NCI-H82 treated with DMSO at 0.1 percent for 48 hours (cell line): ENCODE measurements around the gene SPINK8.
"Not testable (repeated sequence)": the region's sequence is repeated elsewhere in the genome, so short reads cannot be mapped to it uniquely, and the experiment has no call there.

Experiments
- DNase-seq: peaks from one replicate; lab custom pipeline; 2025; ENCODE audit not compliant: unreplicated experiment; lab: John Stamatoyannopoulos, UW

Gene SPINK8

DNA sequence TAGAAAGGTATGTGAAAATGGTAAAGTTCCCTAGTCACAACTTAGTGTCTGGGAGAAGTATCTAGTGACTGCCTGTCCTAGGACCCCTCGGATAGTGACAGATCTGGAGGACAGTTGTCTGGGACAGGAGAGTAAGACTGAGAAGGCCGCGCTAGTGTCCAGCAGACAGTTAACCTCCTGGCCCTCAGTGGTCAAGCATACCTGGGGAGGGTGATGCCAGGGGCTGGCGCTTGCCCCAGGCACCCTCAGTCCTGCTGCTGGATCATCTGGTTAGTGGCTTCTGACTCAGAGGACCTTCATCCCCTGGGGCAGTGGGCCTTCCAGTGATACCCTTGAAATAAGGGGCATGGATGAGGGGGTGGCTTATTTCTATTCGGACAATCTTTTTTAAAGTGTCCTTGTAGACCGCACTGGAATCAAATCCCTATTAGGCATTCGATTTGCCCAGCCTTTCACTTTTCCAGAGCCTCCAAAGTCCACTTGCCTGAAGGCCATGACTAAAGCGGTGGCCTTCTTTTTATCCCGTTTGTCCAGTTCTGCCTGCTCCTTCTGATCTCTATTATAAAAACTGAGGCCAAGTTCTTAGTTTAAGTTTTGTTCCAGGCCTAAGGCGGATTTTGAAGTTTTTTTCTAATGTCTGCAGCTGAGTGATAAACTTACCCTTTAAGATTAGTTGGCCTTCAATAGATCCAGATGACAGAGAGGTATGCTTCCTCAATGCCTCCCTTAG lies 1.6 kb downstream of the SPINK8 start:
- DNase-seq, result not testable (repeated sequence)

DNA sequence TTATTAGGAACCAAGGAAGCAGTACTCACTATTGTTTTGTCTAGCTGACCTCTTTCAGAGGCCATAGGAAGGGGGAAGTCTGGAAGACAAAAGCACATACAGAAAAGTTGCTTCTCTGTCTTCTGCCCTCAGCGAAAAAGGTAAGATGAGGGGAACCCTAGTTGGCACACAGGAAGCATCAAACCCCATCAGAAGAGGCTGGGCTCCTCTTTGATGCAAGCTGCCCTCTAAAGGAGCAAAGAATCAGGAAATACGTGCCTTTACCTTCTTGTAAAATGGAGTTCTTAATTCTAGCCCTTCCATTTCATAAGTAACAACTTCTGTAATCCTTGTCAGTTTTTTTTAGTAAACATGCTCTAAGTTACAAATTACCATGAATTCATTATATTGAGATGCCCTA lies 12.5 kb downstream of the SPINK8 start:
- no peak for DNase-seq

DNA sequence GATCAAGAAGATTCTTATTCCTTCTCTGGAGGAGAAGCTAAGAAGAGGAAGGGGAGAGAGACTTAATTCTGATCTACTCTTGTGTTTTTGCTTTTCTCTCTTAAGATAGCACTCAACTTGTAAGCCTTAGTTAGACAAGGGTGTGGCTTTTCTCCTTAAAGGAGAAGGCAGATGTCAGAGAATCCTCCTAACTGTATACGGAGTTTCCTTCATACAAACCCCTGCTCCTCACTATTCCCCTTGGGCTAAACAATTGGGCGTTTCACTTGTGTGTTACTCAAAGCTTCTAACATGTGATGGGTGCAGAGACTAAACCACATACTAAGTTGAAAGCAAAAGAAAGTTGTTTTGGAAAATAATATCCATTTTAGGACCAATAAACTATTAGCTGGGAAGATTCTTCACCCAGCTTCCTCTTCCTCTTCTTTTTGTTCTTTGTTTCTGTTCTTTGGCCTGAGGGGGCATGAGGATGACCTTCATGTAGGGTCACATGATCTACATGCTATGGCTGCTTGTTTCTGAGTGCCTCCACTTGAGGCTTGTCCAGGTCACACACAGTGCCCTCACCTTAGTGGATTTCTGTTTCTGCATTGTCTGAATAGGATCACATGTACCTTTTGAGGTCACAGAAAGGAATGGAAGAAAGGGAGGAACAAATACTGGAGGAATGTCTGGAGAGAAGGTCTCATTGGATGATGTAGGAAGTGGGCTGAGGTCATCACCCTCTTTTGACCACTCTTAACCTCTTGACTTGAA lies 14.6 kb downstream of the SPINK8 start:
- no peak for DNase-seq

DNA sequence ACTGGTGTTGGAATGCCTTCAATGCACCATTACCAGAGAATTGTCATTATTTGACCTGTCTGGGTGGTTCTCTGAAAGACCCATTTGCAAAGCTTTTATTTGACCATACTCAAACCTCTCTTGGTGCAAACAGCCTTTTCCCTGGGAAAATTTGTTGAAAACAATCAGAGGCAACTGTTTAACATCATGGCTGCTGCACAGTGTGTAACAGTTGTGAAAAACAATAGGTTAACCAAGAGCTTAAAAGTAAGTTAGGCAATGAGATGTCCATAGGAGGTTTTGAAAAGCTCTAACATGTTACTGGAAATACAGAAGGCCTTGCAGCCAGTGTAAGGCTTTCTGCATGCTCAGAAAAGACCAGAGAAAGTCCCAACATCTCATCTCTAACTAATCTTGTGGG lies 18.9 kb downstream of the SPINK8 start:
- no peak for DNase-seq

DNA sequence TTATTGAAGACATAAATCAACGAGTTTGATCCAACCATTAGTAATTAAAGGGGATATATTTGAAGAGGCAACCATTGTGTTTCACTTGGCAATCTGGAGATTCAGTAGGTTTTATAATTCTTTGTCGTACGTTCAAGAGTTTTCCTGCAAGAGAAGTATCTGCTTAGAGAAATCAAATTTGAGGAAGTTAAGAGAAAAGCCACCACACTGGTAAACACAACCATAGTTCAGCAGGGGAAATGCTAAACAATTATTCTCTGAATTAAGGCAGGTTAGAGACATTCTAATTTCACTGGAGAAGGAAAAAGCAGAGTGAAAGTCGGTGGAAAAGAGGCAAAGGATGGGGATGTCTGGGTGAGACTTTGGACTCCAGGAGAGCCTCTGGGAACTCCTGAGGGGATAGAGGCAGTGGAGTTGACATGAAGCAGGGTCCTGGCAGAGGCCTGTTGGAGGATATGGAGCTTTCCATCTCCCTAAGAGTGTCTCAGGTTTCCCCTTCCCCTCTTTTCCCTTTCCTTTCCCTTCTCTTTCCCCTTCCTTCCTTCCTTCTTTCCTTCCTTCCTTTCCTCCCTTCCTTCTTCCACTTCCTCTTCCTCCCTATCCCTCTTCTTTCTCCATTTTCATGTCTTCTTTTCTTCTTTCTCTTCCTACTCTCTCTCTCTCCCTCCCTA lies 26.5 kb downstream of the SPINK8 start:
- DNase-seq, result no peak

DNA sequence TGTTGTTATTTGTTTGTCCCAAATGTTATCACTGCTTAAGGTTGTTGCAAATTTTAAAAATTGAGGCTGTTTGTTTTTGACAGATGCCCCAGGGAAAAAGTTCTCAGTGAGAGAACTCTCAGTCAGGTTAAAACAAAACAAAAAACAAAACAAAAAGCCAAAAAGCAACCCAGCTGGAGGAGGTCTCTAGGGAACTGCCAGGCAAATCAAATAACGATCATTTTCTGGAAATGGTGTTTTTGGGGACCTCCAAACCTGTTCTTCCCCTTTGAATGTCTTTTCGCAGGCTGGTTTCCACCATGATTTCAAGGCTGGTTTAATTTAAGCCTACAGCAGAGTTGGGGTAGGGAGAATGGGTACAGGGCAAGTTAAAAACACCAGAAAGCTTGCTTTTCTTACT lies 27.2 kb downstream of the SPINK8 start:
- no peak for DNase-seq

DNA sequence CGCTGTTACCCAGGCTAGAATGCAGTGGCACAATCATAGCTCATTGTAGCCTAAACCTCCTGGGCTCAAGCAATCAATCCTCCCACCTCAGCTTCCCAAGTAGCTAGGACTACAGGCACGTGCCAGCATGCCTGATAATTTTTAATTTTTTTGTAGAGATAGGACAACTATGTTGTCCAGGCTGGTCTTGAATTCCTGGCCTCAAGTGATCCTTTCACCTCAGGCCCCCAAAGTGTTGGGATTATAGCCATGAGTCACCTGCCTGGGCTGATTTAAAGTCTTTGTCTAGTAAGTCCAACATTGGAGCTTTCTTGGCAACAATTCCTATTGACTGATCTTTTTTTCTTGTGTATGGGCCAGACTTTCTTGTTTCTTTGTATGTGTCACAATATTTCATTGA lies 28.1 kb downstream of the SPINK8 start:
- no peak for DNase-seq

DNA sequence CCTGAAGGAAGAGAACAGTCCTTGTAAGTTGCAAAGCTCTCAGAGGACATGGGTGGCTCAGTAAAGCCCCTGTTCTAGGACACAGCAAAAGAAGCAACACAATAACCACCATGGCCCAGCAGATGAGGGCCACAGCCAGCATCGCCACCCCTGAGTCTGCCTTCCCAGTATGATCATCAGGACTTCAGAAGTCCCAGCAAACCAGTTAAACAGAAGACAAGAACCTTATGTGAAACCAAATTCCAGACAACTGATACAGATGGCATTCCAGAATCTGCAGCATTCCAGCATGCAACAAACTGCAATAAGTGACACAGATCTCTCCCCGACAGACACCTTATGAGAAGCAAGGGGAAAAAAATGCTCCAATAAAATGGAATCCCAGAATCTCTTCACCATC lies 30.4 kb downstream of the SPINK8 start:
- DNase-seq, result no peak

DNA sequence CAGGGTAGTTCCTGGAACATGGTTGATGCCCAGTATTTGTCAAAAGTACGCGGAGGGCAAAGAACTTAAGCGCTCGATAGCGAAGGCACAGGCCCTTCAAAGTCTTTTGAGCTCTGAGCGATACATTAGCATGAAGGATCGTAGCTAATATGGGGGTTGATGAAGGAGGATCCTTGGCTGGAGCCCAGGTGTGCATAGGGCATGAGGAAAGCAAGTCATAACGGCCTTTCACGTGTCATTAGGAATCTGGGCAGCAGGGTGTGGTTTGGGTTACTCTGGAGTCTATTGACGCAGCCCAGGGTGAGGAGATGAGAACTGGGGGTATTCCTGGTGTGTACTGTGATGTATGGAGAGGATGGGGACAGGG lies 31.7 kb downstream of the SPINK8 start:
- no peak for DNase-seq

DNA sequence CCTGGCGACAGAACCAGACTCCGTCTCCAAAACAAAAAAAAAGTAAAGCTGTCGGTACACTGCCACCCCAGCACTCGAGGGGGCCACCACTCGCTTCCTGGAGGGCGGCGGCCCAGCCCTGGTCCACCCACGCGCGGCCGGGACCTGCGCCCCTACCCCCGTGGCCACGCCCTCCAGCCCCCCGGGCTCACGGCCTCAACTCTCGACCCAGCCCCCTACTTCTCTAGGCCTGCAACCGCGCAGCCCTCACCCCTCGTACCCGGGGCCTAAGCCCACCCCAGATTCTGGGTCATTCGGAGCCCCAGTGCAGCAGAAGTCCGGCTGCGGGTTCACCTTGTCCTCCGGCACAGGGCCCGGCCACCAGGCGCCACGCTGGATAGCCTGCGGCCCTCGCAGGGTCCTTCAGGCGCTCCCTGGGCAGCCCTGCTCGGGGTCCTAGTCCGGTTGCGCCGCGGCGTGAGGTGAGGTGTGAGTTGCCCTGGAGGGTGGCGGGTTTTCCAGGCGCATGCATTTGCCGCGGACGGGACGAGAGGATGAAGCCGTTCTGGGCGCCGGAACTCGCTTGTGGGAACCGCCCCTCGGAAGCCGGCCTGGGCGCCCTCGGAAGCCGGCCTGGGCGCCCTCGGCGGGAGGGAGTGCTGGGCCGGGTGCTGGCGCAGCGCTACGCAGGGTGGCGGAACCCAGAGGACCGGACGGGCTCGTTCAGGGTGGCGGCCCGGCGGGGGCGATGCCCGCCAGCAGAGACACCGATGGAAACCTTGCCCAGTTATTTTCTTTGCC lies 32.3 kb downstream of the SPINK8 start, which contains the start of gene NME6:
NME6 (minus strand) TSS at position 348 of the 780 bp plus-strand sequence.
- DNase-seq, result peak; percentile 49

DNA sequence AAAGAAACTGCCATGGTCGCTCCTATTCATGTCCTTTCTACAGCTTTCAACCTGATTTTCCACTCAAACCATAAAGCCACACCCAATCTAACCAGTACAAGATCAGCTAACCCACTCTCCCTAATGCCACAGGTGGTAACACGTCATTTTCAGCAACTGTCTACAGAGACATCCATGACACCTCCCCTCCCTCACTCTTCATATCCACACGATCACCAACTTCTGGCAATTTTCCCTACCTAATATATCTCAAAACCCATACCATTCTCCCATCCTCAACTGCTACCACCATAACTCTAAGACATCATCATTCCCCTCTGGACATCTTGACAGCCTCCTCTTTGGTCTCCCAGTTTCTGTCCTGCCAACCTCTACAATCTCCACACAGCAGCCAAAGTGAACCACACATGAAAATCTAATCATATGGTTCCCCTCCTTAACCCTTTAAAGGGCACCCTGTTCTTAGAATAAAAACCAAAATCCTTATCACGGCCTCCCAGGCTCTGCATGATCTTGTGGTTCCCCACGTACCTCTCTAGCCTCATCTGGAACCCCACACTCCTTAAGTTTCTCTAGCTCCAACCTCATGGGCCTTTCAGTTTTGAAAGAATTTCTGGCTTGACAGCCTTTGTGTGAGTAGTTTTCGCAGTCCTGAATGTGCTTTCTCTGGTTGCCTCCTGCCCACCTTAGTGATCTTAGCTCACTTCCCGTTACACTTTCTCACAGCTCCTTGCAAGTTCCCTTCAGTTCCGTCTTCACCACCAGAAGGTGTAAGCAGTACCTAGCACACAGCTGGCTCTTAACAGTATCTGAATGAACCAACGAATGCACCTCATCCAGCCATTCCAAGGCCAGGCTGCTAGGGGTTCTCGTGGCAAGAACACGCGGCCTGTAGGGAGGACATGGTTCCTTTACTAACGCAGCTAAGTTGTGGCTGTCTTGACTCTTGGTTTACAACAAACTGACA lies 33.4 kb downstream of the SPINK8 start:
- DNase-seq, result no peak

DNA sequence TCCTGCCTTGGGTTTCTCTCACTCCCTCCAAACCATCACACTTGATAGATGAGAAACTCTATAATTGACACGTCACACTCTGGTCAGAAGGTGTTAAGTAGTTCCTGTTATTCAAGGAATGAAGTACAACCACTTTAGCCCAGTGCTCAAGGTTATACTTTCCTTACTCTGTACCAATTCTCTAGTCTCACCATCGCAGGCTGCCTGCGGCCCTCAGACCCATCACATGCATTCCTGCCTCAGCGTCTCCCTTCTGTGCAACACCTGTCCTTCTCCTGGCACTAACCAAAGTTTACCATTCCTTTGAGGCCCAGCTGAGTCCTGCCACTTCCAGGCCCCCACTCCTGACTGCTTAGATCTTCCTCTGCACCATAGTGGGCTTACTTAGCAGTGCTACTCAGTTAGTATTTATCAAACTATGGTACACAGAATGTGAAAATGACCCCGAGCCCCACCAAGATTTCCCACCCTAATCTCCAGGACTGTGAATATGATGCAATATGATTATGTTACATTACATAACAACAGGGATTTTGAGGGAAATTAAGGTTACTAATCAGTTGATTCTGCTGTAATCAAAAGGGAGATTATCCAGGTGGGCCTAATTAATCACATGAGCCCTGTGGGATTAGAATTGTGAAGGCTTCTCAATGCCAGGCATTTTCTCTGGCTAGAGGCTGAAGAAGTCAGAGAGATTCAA lies 36.2 kb downstream of the SPINK8 start:
- DNase-seq, result no peak

DNA sequence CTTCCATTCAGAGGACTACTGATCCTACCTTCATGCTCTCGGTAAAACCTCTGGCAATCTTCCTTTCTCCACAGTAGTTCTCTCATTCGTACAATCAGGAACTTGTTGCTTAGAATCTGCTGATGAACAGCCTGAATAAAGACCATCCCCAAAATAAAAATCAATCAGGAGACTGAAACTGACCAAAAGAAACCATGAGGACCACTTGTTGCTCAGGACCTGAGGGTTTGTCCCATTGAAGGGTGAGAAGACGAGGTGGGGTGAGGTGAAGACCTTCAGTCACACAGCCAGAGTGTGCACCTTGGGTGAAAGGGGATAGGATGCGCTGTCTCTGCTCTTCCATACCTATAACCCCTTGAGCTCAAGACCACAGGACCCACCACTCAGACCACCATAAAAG lies 36.8 kb downstream of the SPINK8 start:
- no peak for DNase-seq

DNA sequence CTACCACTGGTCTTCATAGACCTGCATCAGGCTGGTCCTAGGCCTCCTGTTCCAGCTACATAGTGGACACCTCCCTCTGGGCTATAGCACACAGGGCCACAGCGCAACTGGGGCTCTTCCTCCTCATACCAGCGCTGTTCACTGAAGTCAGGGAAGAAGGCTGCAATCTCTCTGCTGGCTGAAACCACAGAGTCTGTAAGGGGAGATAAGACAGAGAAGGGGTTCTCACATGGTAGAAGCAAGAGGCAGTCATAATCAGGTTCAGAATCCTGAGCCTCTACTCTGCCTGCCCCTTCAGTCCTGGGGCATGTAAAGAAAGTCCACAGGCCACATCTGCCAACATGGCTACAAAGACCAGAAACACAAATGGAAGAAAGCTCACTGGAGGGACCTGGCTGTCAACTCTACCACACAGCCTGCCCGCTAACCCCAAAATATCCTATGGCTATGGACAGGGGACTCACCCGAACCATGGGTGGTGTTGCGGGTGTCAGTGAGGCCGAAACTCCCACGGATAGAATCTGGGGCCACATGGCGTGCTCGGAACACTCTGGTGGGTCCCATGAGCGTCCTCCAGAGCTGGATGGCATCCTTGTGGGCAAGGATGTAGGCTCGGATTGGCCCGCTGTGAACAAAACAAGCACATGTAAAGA lies 38.7 kb downstream of the SPINK8 start:
- DNase-seq, result no peak

DNA sequence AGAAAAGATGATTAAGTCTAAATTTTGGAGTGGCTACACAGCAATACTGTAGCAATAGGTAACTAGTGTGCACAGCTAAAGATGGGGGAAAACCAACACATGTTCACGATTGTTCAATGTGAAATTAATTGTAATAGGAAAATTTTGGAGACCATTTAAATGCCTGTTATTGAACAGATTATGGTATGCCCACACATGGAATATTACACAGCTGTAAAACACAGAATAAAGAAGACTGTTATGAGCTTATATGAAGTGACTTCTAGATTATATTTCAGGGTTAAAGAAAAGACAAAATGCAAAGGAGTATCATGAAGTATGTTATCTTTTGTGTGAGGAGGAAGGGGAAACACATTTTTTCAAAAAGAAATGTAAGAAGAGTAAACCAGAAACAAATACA lies 43.8 kb downstream of the SPINK8 start:
- DNase-seq, result no peak

DNA sequence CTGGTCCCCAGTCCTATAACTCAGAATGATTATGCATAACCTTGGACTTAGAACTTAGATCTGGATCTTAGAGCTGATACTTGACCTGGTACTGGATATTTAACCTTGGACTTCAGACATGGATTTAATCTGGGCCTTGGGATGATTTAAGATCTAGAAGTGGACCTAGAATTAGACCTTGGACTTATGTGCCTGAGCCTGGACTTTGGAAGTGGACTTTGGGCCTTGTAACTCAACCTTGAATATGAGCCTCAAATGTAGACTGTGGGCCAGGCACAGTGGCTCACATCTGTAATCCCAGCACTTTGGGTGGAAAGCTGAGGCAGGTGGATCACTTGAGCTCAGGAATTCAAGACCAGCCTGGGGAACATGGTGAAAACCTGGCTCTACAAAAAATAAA lies 46.4 kb downstream of the SPINK8 start:
- no peak for DNase-seq

DNA sequence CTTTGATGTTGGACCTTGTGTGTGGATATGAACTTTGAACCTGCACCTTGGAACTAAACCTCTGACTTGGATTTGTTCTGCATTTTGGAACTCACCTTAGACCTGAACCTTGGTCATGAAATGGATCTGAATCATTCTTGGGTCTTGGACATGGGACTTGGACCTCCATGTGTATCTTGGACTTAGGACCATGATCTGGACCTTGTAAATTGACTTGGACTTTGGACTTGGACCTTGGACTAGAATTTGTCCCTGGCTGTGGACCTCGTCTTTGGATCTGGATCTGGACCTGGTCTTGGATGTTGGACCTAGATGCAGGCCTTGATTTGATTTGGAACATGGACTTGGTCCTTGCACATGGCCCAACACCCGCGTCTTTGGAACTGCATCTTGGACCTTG lies 47.2 kb downstream of the SPINK8 start:
- DNase-seq, result no peak

DNA sequence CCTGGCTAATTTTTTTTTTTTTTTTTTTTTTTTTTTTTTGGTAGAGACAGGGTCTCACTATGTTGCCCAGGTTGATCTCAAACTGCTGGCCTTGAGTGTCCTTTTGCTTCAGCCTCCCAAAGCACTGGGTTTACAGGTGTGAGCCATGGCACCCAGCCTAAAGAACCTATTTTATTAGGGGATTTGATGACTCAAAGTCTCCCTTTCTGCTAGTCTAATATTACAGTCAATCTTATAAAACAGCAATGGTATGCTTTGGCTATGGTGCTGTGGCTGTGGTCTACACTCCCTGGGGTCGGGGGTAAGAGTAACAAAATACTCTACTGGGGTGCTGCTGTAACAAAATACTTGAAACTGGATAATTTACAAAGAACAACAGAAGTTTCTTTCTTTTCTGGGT lies 47.8 kb downstream of the SPINK8 start:
- DNase-seq, result no peak

DNA sequence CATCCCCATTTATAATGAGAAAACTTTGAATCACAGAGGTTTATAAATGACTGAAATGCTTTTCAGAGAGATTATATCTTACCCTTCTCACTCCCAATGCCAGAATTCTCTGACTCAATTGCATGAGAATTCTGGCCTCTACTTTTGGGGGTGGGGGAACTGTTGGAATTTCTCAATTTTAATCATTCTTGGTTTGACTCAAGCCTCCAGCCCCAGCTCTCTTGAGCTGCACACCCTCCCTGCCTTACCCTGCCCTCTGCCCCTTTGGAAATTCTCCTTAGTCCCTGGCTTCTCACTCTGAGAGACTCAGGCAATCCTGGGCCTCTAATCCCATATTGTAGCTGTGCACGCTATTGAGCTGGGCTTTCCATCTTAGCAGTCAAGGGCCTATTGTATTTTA lies 48.3 kb downstream of the SPINK8 start:
- no peak for DNase-seq
